Measurements from ENCODE around the gene NF1.

Gene NF1

GRCh38 chr17:31391496-31391949 lies 296.7 kb downstream of the NF1 start, which contains the start of gene RAB11FIP4:
Gene RAB11FIP4 (plus strand): TSS chr17:31391675. CDS start chr17:31391853, 178 bp downstream.
- peaks cover 18% of the 10 kb centered on the region for H3K27me3 ChIP-seq
- H3K27ac ChIP-seq: 0 out of 2 replicates have a peak within 1 kb of the TSS, but pooled peaks have one; percentile 35
- no peak for TF ChIP-seq Cebpa-rat (IDR thresholded peaks at IDR 0.05)
- H4K20me1 ChIP-seq: peaks cover 24% of the 10 kb centered on the region
- peaks cover 20% of the 10 kb centered on the region for H3K4me1 ChIP-seq
- peak within 1 kb of the TSS; percentile 93 for H3K4me2 ChIP-seq
- no peaks in the 10 kb centered on the region for H3K36me3 ChIP-seq
- H3K9me3 ChIP-seq: no peaks in the 10 kb centered on the region
- peak within 1 kb of the TSS; percentile 71 for H3K4me3 ChIP-seq
- H3K9ac ChIP-seq: peak within 1 kb of the TSS; percentile 65; the same call in 1 of the 2 replicates

DNA sequence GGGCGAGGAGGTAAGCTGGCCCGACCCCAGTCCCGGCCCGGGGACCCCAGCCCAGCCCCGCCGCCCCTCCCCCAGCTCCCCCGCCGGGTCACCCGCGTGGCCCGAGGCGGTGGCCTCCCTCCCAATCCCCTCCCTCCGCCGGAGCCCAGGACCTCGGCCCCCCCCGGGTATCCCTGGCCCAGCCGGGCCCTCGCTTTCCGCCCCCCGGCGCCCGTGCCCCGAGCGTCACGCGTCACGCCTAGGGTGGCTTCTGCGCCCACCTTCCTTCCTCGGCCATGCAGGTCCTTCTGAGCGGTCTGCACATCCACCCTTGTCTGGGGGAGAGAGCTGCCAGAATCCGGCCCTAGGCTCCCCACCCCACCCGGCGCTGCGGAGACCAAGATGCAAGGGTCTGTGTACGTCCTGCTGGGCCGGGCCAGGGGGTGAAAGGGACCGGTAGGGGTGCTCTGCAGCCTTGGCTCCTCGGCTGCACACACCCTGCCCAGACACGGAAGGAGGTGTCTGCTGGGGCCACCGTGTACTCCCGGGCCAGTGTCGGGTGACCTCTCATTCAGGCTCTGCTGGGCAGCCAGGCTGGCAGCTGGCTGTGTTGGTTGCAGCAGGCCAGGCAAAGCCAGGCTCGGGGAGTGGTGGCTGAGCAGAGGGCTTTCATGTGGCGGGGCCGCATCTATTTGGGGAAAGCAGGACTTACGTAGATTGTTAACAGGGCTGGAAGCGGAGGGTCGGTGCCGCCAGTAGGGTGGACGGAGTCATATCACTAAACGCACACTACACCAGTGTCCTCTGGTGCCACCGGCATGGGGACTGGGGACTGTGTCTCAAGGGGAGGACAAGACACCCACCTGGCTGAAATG lies 297.5 kb downstream of the NF1 start:
- Histone ChIP-seq H3K4me2 (peak overlapping the region; percentile 84), H3K27me3 (peaks cover 18% of the 10 kb centered on the region)

GRCh38 chr17:31392856-31393748 lies 298.3 kb downstream of the NF1 start:
- Histone ChIP-seq H3K27ac (no peak overlapping the region), H4K20me1 (peaks cover 38% of the 10 kb centered on the region), H3K36me3 (no peaks in the 10 kb centered on the region), H3K4me1 (peaks cover 20% of the 10 kb centered on the region), H3K9ac (no peak overlapping the region), H3K9me3 (no peaks in the 10 kb centered on the region), H3K4me3 (0 out of 2 replicates have a peak overlapping the region, but pooled peaks have one; percentile 71), H3K4me2 (peak overlapping the region; percentile 84), H3K27me3 (peaks cover 18% of the 10 kb centered on the region)
- no peak for TF ChIP-seq Cebpa-rat (IDR thresholded peaks at IDR 0.05)

More for the DNA sequence above, 297.5 kb downstream of the NF1 start:
- no peaks in the 10 kb centered on the region for H3K9me3 ChIP-seq
- TF ChIP-seq Cebpa-rat (IDR thresholded peaks at IDR 0.05): no peak
- peak overlapping the region; percentile 53; the same call in 1 of the 2 replicates for H3K9ac ChIP-seq
- peaks cover 31% of the 10 kb centered on the region for H4K20me1 ChIP-seq
- H3K27ac ChIP-seq: no peak overlapping the region
- peaks cover 20% of the 10 kb centered on the region for H3K4me1 ChIP-seq
- peak overlapping the region; percentile 71 for H3K4me3 ChIP-seq
- H3K36me3 ChIP-seq: no peaks in the 10 kb centered on the region

DNA sequence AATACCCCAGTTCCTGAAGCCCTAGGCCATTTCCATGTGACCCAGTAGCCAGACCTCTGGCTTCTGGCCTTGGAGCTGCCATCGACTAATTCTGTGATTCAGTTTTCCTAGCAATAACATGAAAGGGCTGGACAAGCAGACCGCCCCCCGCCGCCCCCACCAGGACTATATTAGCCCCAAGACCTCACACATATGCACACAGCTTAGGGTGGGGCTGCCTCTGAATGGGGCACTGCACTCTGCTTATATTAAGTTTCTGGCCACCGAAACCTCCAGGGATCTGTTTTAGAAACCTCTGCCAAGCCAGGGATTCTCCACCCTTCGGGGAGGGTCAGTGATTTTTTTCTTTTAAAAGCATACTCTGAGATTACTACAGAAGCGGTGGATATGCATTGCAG lies 299.0 kb downstream of the NF1 start:
- Histone ChIP-seq H3K27ac (no peak overlapping the region), H4K20me1 (peaks cover 40% of the 10 kb centered on the region), H3K9ac (no peak overlapping the region), H3K36me3 (no peaks in the 10 kb centered on the region), H3K4me2 (no peak overlapping the region), H3K27me3 (peaks cover 18% of the 10 kb centered on the region), H3K4me1 (peaks cover 20% of the 10 kb centered on the region), H3K9me3 (no peaks in the 10 kb centered on the region), H3K4me3 (no peak overlapping the region)
- no peak for TF ChIP-seq Cebpa-rat (IDR thresholded peaks at IDR 0.05)

- no peaks in the 10 kb centered on the region for H3K9me3 ChIP-seq
- peaks cover 20% of the 10 kb centered on the region for H3K4me1 ChIP-seq
- H3K27ac ChIP-seq: no peak overlapping the region
- no peaks in the 10 kb centered on the region for H3K36me3 ChIP-seq
- no peak overlapping the region for H3K9ac ChIP-seq
- TF ChIP-seq Cebpa-rat (IDR thresholded peaks at IDR 0.05): no peak
- H3K27me3 ChIP-seq: peaks cover 18% of the 10 kb centered on the region
- H4K20me1 ChIP-seq: peaks cover 45% of the 10 kb centered on the region
- H3K4me3 ChIP-seq: no peak overlapping the region
- H3K4me2 ChIP-seq: no peak overlapping the region
Observed at GRCh38 chr17:31394544-31394943, 299.8 kb downstream of the NF1 start.

DNA sequence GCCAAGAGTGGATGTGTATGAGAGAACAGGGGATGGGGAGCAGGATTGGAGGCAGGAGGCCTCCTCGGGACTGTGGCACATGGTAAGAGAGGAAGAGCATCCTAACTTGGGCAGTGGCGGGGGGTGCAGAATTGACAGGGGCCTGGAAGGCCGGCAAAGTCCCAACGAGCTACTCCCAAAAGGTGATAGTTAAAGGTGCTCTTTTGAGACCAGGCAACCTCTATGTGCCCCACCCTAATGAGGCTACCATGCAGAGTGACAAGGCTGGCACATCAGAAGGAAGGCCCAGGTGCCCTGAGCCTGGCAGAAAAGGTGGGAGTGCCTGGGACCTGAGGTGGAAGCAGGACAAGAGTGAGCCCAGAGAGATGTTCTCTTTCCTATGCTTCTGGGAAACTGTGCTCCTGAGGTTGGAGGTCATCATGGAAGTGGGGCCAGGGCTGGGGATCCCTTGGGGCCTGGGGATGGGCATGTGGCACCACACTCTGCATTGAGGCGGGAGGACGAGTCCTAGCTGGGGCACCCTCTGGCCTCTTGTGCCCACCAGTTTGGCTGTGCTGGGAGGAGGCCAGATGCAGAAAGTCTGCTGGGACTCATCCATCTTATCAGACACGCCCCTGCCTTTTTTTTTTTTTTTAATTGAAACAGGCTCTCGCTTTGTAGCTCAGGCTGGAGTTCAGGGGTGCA lies 302.6 kb downstream of the NF1 start:
- peaks cover 41% of the 10 kb centered on the region for H4K20me1 ChIP-seq
- H3K4me2 ChIP-seq: no peak overlapping the region
- no peaks in the 10 kb centered on the region for H3K36me3 ChIP-seq
- H3K9ac ChIP-seq: no peak overlapping the region
- H3K4me1 ChIP-seq: peaks cover 8% of the 10 kb centered on the region
- peaks cover 5% of the 10 kb centered on the region; the same call in 1 of the 2 replicates for H3K27me3 ChIP-seq
- H3K4me3 ChIP-seq: no peak overlapping the region
- H3K27ac ChIP-seq: no peak overlapping the region
- H3K9me3 ChIP-seq: no peaks in the 10 kb centered on the region
- TF ChIP-seq Cebpa-rat (IDR thresholded peaks at IDR 0.05): no peak

DNA sequence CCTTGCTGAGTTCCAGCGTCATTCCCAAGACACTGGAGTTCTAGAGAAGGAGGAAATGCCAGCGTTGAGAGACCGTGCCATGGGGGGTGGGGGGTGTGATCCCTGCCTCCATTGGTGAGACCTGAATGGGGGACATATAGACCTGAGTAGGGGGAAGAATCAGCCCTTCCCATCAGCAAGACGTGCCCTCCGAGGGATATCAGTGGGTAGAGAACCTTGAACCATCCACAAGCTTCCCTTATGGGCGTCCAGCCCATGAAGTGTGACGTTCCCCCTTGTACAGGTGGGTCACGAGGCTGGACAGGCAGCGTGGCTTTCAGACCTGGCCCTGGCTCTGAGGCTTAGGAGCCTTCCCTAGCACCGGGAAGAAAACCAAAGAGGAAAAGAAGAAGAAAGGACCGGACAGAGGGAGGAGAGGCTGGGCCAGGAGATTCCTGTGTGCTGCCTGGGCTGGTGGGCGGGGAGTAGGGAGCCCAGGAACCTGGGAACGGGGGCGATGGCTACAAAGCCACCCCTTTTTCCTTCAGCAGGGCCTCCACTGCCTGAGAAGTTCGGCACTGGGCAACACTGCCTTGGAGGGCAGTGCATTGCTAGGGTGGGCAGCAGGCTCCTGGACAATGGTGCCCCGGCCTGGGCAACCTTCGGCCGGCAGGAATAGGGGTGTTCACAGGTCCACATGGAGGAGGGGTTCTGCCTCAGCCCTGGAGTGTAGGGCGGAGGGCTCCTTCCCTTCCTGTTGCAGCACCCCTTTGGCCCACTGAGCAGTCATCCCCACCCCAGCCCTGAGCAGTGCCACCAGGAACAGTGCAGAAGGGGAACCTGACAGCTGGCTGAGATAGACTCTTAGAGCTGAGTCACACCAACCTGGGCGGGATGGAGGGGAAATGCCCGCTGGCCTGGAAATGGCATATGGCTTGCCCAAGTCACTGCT lies 303.9 kb downstream of the NF1 start:
- Histone ChIP-seq H3K4me3 (no peak overlapping the region), H3K9me3 (no peaks in the 10 kb centered on the region), H3K36me3 (no peaks in the 10 kb centered on the region), H3K4me1 (no peaks in the 10 kb centered on the region), H4K20me1 (peaks cover 29% of the 10 kb centered on the region; the same call in 1 of the 2 replicates), H3K27me3 (no peaks in the 10 kb centered on the region), H3K27ac (no peak overlapping the region), H3K9ac (no peak overlapping the region), H3K4me2 (no peak overlapping the region)
- TF ChIP-seq Cebpa-rat (IDR thresholded peaks at IDR 0.05): no peak

GRCh38 chr17:31400481-31400950 lies 305.7 kb downstream of the NF1 start:
- Histone ChIP-seq H4K20me1 (peaks cover 21% of the 10 kb centered on the region; the same call in 1 of the 2 replicates), H3K4me2 (no peak overlapping the region), H3K4me3 (no peak overlapping the region), H3K4me1 (no peaks in the 10 kb centered on the region), H3K9me3 (no peaks in the 10 kb centered on the region), H3K36me3 (no peaks in the 10 kb centered on the region), H3K9ac (no peak overlapping the region), H3K27me3 (no peaks in the 10 kb centered on the region), H3K27ac (no peak overlapping the region)
- no peak for TF ChIP-seq Cebpa-rat (IDR thresholded peaks at IDR 0.05)

Data from BLaER1 (cell line).